G401 (cell line): ENCODE results near the gene TMEM254. TPM values are rescaled to one million over a fixed set of nuclear protein-coding genes. Genes with fewer than 3 reads are reported as not detected.
A peak's percentile ranks its signal among the peaks of the same experiment; 100 is the strongest.
"Not testable (repeated sequence)": the region's sequence is repeated elsewhere in the genome, so short reads cannot be mapped to it uniquely, and the experiment has no call there.

ENCODE experiments used
- DNase-seq: peaks from one replicate; pipeline ENCODE4 v3.0.0-alpha.2; 2015; ENCODE audit warnings: low spot score
- in situ Hi-C: cut with HindIII; loops from 2 replicates; pipeline ENCODE4 v1.10.0; 2016; ENCODE audit warnings: low sequenced_read_pairs, mixed read lengths
- total RNA-seq: library from RNA; depleted of rRNA; stranded (reverse); fragments of >200 nt; shearing (Covaris generic); gene quantifications from 2 replicates; pipeline ENCODE4 v1.2.3, GENCODE V29; 2014; rRNA removed

The TMEM254 gene
- 14.0 TPM in 2 replicates for total RNA-seq

DNA sequence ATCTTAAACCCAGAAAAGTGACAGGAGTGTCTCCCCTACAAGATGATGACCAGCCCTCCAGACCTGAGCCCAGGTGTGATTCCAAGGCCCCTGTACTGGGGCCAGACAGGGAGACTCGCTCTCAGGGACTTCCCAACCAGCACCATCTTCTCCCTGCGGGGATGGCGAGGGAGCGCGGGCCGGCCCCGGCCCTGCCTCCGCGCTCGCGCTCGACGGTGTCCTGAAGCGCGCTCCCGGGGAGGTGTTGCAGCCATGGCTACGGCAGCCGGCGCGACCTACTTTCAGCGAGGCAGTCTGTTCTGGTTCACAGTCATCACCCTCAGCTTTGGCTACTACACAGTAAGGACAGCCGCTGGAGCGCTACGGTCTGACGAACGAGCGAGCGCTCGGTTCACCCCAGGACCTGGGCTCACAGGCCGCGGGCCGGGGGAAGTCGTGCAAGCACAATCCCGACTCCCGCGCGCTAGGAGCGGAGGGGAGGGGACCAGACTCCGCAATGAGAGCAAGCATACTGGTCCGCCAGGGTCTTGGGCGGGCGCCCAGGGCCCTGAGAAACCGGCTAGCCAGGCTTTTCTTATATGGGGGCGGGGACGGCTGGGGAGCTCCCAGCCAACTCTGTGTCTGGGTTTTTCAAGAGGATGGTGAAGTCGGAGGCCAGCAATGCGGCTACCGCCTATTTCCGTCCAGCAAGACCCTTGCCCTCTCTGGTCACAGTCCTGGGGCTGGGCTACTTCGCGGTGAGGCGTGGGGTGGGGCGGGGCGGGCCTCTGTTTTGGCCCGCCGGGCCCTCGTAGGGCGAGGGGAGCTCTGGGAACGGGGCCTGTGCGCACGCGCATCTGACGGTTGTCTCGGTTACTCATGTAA, at the start of gene TMEM254:
Gene TMEM254 (plus strand): TSS at position 218 of the 864 bp plus-strand sequence. CDS start 35 bp downstream, at position 253.
- DNase-seq, result peak; percentile 88
- in situ Hi-C loops, result no loop called here

DNA sequence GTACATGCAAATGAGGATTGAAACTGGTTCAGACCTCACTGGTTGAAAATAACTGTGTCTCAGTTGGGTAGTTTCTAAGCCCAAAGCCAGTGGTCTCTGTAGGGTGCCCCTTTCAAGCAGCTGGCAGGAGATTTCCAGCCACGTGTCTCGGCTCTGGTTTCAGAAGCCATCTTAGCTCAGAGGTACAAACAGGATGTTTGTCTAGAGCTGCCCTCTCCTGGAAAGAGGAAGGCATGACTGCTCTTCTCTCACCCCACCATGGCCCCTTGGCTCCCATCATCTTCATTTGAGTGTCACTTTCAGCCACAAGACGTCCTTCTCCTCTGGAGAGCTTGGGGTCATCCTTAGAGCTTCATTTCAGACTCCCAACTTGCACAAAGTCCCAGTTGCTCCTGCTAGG, 49.3 kb upstream of the TMEM254 start:
- in situ Hi-C loops, result not testable (repeated sequence)
- peak; percentile 9 for DNase-seq

GRCh38 chr10:80029865-80030264, 48.6 kb upstream of the TMEM254 start:
- DNase-seq, in situ Hi-C loops: not testable (repeated sequence)

DNA sequence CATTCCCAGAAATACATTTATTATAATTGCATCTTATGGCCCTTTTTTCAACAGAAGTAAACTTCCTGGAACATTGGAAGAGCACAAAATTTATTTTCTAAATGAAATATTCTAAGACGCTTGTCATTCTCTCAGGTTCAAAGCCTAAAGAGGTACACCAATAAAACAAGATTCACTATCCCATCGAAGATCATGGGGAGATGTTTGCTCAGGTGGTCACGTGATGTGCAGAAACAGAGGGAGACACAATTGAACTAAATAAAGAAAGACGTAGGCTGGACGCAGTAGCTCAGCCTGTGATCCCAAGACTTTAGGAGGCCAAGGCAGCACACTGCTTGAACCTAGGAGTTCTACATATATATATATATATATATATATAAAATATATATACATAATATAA, 46.0 kb upstream of the TMEM254 start:
- DNase-seq, result no peak
- in situ Hi-C loops, result no loop called here

- DNase-seq, in situ Hi-C loops: not testable (repeated sequence)
Measured at GRCh38 chr10:80034766-80035165, 43.7 kb upstream of the TMEM254 start.

DNA sequence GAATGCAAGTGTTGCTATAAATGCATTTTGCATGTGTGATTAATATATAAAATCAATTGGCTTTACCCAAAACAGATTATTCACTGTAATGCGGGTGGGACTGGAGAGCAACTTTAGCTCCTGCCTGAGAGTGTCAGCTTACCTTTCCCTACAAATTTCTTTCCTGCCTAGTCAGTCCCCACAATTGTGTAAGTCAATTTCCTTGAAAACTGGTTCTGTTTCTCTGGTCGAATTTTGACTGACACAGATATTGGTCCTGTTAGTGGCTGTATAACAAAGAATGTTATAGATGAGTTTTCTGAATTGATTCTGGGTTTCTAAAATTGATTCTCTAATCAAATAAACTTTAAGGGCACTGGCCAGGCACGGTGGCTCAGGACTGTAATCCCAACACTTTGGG, 43.0 kb upstream of the TMEM254 start:
- in situ Hi-C loops, DNase-seq: not testable (repeated sequence)

GRCh38 chr10:80036921-80037500, 41.5 kb upstream of the TMEM254 start:
- DNase-seq, in situ Hi-C loops: not testable (repeated sequence)

DNA sequence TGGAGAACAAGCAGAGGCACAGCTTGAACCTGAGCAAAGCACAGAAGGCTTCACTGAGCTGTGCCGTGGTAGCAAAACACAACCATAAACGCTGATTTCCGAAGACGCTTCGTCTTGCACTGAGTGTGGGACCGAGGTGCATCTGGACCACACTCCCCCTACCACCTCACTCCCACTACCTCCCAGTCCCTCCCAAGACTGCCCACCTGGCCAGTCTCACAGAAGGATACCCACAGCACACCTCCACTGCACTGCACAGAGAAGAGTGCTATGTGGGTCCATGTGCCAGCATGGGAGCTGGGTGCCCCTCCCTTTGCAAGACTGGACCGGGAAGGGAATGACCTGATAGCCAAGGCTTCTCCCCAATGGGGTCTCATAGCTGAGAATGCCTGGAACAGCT, 40.2 kb upstream of the TMEM254 start:
- in situ Hi-C loops, DNase-seq: not testable (repeated sequence)

DNA sequence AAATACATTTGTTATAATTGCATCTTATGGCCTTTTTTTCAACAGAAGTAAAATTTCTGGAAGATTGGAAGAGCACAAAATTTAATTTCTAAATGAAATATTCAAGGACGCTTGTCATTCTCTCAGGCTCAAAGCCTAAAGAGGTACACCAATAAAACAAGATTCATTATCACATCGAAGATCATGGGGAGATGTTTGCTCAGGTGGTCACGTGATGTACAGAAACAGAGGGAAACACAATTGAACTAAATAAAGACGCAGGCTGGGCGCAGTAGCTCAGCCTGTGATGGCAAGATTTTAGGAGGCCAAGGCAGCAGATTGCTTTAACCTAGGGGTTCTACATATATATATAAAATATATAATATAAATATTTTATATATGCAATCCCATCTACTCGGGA, 37.3 kb upstream of the TMEM254 start:
- in situ Hi-C loops, result no loop called here
- no peak for DNase-seq

- in situ Hi-C loops, result not testable (repeated sequence)
- peak; percentile 8 for DNase-seq
Measured at GRCh38 chr10:80044935-80045334, 33.5 kb upstream of the TMEM254 start.

DNA sequence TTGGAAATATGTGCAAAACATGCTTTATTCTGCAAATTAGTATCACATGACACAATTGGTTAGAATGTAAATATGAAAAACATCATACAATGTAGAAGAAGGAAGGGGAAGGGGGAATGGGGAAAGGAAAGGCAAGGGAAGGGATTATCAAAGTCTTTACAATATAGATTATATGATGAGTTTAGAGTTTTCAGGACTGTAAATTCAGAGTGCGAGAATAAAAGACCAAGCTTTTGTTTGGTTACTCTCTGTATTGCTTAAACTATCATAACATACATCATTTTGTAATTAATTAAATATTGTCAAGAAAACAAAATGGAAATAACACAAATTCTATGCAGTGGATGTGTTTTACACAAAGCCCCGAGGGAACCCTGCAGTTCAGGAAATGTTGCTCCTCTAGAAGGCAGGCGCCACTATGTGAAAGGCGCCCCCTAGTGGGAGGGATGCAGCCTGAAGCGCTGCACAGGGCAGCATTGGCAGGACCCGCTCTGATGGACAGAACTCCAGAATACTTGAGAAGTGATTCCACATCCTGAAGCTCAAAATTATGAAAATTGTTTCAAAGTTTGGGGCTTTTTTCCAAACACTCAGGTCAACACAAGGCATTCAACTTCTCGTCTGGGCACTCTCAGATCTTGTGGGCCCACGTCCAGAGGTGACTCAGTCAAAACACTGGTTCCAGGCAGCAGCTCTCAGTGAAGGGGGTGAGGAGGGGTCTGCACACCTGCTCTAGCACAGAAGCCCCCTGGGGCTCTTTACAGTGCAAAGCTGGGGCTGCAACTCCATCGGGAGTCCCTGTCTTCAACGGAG, 31.6 kb upstream of the TMEM254 start:
- in situ Hi-C loops, result no loop called here
- peak; percentile 64 for DNase-seq

- in situ Hi-C loops, result no loop called here
- DNase-seq, result no peak
Measured at GRCh38 chr10:80050752-80051151, 27.7 kb upstream of the TMEM254 start.

- in situ Hi-C loops, result no loop called here
- no peak for DNase-seq
Measured at GRCh38 chr10:80051993-80052392, 26.5 kb upstream of the TMEM254 start.

DNA sequence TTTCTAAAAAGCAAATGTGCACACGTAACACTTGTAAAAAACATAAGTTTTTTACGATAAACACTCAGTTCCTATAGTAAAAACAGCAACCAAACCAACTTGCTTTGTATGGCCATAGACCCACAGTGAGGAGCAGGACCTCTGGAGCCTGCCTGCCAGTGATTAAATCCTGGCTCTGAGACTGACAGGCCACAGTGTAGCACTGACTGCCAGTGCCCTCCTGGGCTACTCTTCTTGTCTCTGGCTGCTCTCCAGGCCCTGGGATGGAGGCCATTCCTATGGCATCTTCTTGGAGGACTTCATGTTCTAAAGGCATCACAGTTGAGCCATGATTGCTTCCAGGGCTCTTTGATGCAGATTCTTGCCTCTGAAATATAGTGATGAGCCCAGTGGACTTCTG, 22.7 kb upstream of the TMEM254 start:
- in situ Hi-C loops, result no loop called here

DNA sequence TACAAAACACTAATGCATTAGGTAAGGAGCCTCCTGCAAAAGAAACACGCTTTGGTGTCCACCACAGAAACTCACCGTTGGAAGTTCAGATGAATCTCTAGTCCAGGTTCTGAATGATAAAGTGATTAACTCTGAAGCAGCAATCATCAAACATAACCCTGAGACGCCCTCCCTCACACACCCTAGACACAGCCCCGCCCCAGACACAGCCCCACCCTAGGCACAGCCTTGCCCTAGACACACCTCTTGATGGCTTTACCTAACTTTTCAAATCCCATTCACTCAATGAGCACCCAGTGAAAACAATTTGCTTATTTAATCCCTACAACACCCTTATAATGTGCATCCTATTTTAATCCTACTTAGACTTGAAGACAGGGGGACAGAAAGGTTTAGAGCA, 21.3 kb upstream of the TMEM254 start:
- no peak for DNase-seq
- in situ Hi-C loops, result no loop called here

More for the DNA sequence above, 22.7 kb upstream of the TMEM254 start:
- peak; percentile 36 for DNase-seq

- in situ Hi-C loops, result no loop called here
- DNase-seq, result no peak
Measured at GRCh38 chr10:80064120-80064886, 14.2 kb upstream of the TMEM254 start.

GRCh38 chr10:80066809-80067208, 11.7 kb upstream of the TMEM254 start:
- in situ Hi-C loops, result no loop called here
- DNase-seq, result no peak

DNA sequence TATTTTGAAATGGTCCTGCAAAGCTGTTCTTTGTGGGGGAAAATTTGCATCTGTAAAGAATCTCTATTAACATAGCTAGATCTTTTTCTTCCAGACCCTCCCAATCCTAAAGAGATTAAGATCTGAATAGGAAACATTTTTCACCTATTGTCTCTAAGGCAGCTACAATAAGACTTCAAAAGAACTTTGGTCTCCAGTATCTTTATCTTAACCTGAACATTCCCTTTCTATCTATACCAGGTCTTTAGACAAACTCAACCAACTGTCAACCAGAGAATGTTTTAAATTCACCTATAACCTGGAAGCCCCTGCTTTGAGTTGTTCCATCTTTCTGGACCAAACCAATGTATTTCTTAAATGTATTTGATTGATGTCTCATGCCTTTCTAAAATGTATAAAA, 10.6 kb upstream of the TMEM254 start:
- DNase-seq, in situ Hi-C loops: not testable (repeated sequence)

DNA sequence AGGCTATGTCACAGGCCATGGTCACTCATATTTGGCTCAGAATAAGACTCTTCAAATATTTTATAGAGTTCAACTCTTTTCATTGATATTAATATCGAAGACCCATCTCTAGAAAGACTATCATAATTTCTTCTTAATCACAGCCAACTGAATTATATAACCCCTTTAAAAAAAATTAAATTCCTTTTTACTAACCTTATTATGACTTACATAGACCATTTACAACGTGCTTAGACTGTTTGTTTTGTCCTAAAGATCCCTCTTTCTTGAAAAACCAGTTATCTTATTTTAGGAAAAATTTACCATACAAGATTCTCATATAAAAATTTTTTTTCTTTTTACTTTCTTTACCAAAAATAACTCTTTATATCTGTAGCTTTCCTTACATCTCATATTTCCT, 10.2 kb upstream of the TMEM254 start:
- in situ Hi-C loops, result no loop called here
- DNase-seq, result no peak
